Skeletal muscle tissue (tissue), 4 donors: ENCODE results near the gene ZC3H12C. TPM values are rescaled to one million over a fixed set of nuclear protein-coding genes. Genes with fewer than 3 reads are reported as not detected.

Experiments
- H3K27ac ChIP-seq: one replicate; pipeline ENCODE4 v1.7.0; 2013; ENCODE audit warnings: mild to moderate bottlenecking, low read depth, low read length, inconsistent platforms
- H3K27me3 ChIP-seq, 3 donors: one replicate each; pipeline ENCODE4 v1.7.0; 2013; ENCODE audit warnings: low read length in 3 of 3; ENCODE audit not compliant: control insufficient read depth in 3 of 3, insufficient read depth in 3 of 3
- H3K36me3 ChIP-seq, 3 donors: one replicate each; pipeline ENCODE4 v1.7.0; 2013; ENCODE audit warnings: low read length in 3 of 3; ENCODE audit not compliant: control insufficient read depth in 3 of 3, insufficient read depth in 3 of 3
- H3K4me1 ChIP-seq, 3 donors: one replicate each; pipeline ENCODE4 v1.7.0; 2013; ENCODE audit warnings: low read length in 3 of 3, mild to moderate bottlenecking in 3 of 3; ENCODE audit not compliant: control insufficient read depth in 3 of 3, insufficient read depth in 3 of 3
- H3K4me3 ChIP-seq, 3 donors: one replicate each; pipeline ENCODE4 v1.7.0; 2013; ENCODE audit warnings: low read length in 3 of 3
- H3K9ac ChIP-seq, 3 donors: one replicate each; pipeline ENCODE4 v1.7.0; 2013; ENCODE audit warnings: low read length in 3 of 3, mild to moderate bottlenecking in 3 of 3, moderate library complexity in 2 of 3, low read depth in 1 of 3
- H3K9me3 ChIP-seq, 3 donors: one replicate each; pipeline ENCODE4 v1.7.0; 2013; ENCODE audit warnings: low read length in 3 of 3; ENCODE audit not compliant: control insufficient read depth in 3 of 3
- total RNA-seq: library from RNA; depleted of rRNA; stranded (reverse); fragments of >200 nt; gene quantifications from one replicate; pipeline ENCODE4 v1.2.3, GENCODE V29; 2014
- donor health status: Osteomylitis.

ZC3H12C gene
- total RNA-seq, 1 donor from 2014 or later: 13.6 TPM

GRCh38 chr11:110076371-110076965, 16.7 kb upstream of the ZC3H12C start:
- no peaks in the 10 kb centered on the region for H3K4me1 ChIP-seq
- H3K27ac ChIP-seq: no peak overlapping the region
- H3K27me3 ChIP-seq: no peaks in the 10 kb centered on the region
- H3K36me3 ChIP-seq: no peaks in the 10 kb centered on the region
- no peak overlapping the region for H3K9ac ChIP-seq
- peaks cover 0 to 3% (median 2%) of the 10 kb centered on the region in 3 donors for H3K9me3 ChIP-seq
- no peak overlapping the region for H3K4me3 ChIP-seq

- no peak overlapping the region for H3K4me3 ChIP-seq
- H3K27me3 ChIP-seq: no peaks in the 10 kb centered on the region
- H3K9me3 ChIP-seq: peaks cover 0 to 3% (median 2%) of the 10 kb centered on the region in 3 donors
- H3K27ac ChIP-seq: no peak overlapping the region
- no peaks in the 10 kb centered on the region for H3K4me1 ChIP-seq
- no peaks in the 10 kb centered on the region for H3K36me3 ChIP-seq
- H3K9ac ChIP-seq: no peak overlapping the region
Measured at GRCh38 chr11:110077346-110077745, 15.8 kb upstream of the ZC3H12C start.

- H3K36me3 ChIP-seq: no peaks in the 10 kb centered on the region
- H3K4me3 ChIP-seq: no peak overlapping the region
- no peak overlapping the region for H3K9ac ChIP-seq
- no peaks in the 10 kb centered on the region for H3K27me3 ChIP-seq
- H3K27ac ChIP-seq: no peak overlapping the region
- peaks cover 0 to 3% (median 2%) of the 10 kb centered on the region in 3 donors for H3K9me3 ChIP-seq
- no peaks in the 10 kb centered on the region for H3K4me1 ChIP-seq
Measured at GRCh38 chr11:110077831-110078325, 15.3 kb upstream of the ZC3H12C start.

GRCh38 chr11:110078923-110079544, 14.2 kb upstream of the ZC3H12C start:
- H3K9me3 ChIP-seq: peaks cover 0 to 3% (median 2%) of the 10 kb centered on the region in 3 donors
- no peak overlapping the region for H3K27ac ChIP-seq
- no peak overlapping the region for H3K9ac ChIP-seq
- no peak overlapping the region for H3K4me3 ChIP-seq
- no peaks in the 10 kb centered on the region for H3K36me3 ChIP-seq
- H3K27me3 ChIP-seq: no peaks in the 10 kb centered on the region
- H3K4me1 ChIP-seq: no peaks in the 10 kb centered on the region

GRCh38 chr11:110079726-110080125, 13.5 kb upstream of the ZC3H12C start:
- peaks cover 0 to 3% (median 2%) of the 10 kb centered on the region in 3 donors for H3K9me3 ChIP-seq
- no peak overlapping the region for H3K4me3 ChIP-seq
- no peaks in the 10 kb centered on the region for H3K4me1 ChIP-seq

GRCh38 chr11:110081462-110082376, 11.5 kb upstream of the ZC3H12C start:
- Histone ChIP-seq H3K27ac (no peak overlapping the region), H3K4me1 (peaks cover 0 to 5% (median 0%) of the 10 kb centered on the region in 3 donors), H3K9ac (no peak overlapping the region), H3K27me3 (no peaks in the 10 kb centered on the region), H3K4me3 (no peak overlapping the region), H3K36me3 (no peaks in the 10 kb centered on the region), H3K9me3 (peaks cover 0 to 3% (median 2%) of the 10 kb centered on the region in 3 donors)

More at GRCh38 chr11:110079726-110080125, 13.5 kb upstream of the ZC3H12C start:
- no peaks in the 10 kb centered on the region for H3K36me3 ChIP-seq
- no peak overlapping the region for H3K9ac ChIP-seq
- no peak overlapping the region for H3K27ac ChIP-seq
- H3K27me3 ChIP-seq: no peaks in the 10 kb centered on the region

GRCh38 chr11:110082899-110083298, 10.3 kb upstream of the ZC3H12C start:
- H3K36me3 ChIP-seq: no peaks in the 10 kb centered on the region
- peaks cover 0 to 5% (median 0%) of the 10 kb centered on the region in 3 donors for H3K4me1 ChIP-seq
- H3K9me3 ChIP-seq: peaks cover 0 to 3% (median 2%) of the 10 kb centered on the region in 3 donors
- no peak overlapping the region for H3K9ac ChIP-seq
- no peak overlapping the region for H3K4me3 ChIP-seq
- no peaks in the 10 kb centered on the region for H3K27me3 ChIP-seq
- H3K27ac ChIP-seq: no peak overlapping the region

GRCh38 chr11:110085255-110085838, 7.8 kb upstream of the ZC3H12C start:
- peaks cover 0 to 5% (median 0%) of the 10 kb centered on the region in 3 donors for H3K4me1 ChIP-seq

GRCh38 chr11:110086892-110087309, 6.3 kb upstream of the ZC3H12C start:
- Histone ChIP-seq H3K27ac (no peak overlapping the region), H3K9ac (no peak overlapping the region), H3K4me1 (peaks cover under 1 to 8% (median 1%) of the 10 kb centered on the region in 3 donors), H3K36me3 (no peaks in the 10 kb centered on the region), H3K9me3 (no peaks in the 10 kb centered on the region), H3K27me3 (no peaks in the 10 kb centered on the region), H3K4me3 (no peak overlapping the region)

More at GRCh38 chr11:110085255-110085838, 7.8 kb upstream of the ZC3H12C start:
- H3K4me3 ChIP-seq: no peak overlapping the region
- no peaks in the 10 kb centered on the region for H3K27me3 ChIP-seq
- H3K9ac ChIP-seq: no peak overlapping the region
- H3K27ac ChIP-seq: no peak overlapping the region
- no peaks in the 10 kb centered on the region for H3K36me3 ChIP-seq
- no peaks in the 10 kb centered on the region for H3K9me3 ChIP-seq
